ENCODE measurements around the gene NSUN5.
"Not testable (repeated sequence)": the region's sequence is repeated elsewhere in the genome, so short reads cannot be mapped to it uniquely, and the experiment has no call there.

NSUN5 gene

GRCh38 chr7:73297235-73297634, 11.4 kb downstream of the NSUN5 start:
- DNase-seq (ENCODE audit: low read depth in 2 of 2) = not testable (repeated sequence)

- DNase-seq (ENCODE audit: low read depth in 2 of 2) = not testable (repeated sequence)
These were observed 31.4 kb downstream of the NSUN5 start for GRCh38 chr7:73277210-73277609.

- DNase-seq (ENCODE audit: low read depth in 2 of 2) = not testable (repeated sequence)
These were observed 40.8 kb downstream of the NSUN5 start for GRCh38 chr7:73267813-73268212.

- DNase-seq (ENCODE audit: low read depth in 2 of 2) = not testable (repeated sequence)
These were observed 41.8 kb downstream of the NSUN5 start for GRCh38 chr7:73266719-73267368.

- not testable (repeated sequence) for DNase-seq (ENCODE audit: low read depth in 2 of 2)
These were observed 46.2 kb downstream of the NSUN5 start for GRCh38 chr7:73262416-73262815.
